GM18861 (cell line): ENCODE data around the gene OR2T6.
"Not testable (repeated sequence)": the region's sequence is repeated elsewhere in the genome, so short reads cannot be mapped to it uniquely, and the experiment has no call there.

Experiments used
- ATAC-seq: cut with Tn5 transposase; IDR thresholded peaks from one replicate; pipeline ENCODE4 v1.9.1; 2021; ENCODE audit not compliant: unreplicated experiment

OR2T6 gene

GRCh38 chr1:248432201-248432600 lies 56.7 kb downstream of the OR2T6 start:
- ATAC-seq = not testable (repeated sequence)

GRCh38 chr1:248433811-248434415 lies 58.4 kb downstream of the OR2T6 start:
- ATAC-seq = not testable (repeated sequence)

- not testable (repeated sequence) for ATAC-seq
Observed at GRCh38 chr1:248434913-248435312, 59.4 kb downstream of the OR2T6 start.

- peak; percentile 48 for ATAC-seq
Observed at GRCh38 chr1:248436303-248436702, 60.8 kb downstream of the OR2T6 start.

GRCh38 chr1:248438668-248439067 lies 63.1 kb downstream of the OR2T6 start:
- ATAC-seq = not testable (repeated sequence)

GRCh38 chr1:248439283-248439682 lies 63.7 kb downstream of the OR2T6 start:
- ATAC-seq = not testable (repeated sequence)
